Measurements from ENCODE around the gene MAPRE3. TPM values are rescaled to one million over a fixed set of nuclear protein-coding genes. Genes with fewer than 3 reads are reported as not detected.

MAPRE3 gene
- total and polyA plus RNA-seq, 8 donors: 4.7 to 56.8 (median 10.1) TPM

DNA sequence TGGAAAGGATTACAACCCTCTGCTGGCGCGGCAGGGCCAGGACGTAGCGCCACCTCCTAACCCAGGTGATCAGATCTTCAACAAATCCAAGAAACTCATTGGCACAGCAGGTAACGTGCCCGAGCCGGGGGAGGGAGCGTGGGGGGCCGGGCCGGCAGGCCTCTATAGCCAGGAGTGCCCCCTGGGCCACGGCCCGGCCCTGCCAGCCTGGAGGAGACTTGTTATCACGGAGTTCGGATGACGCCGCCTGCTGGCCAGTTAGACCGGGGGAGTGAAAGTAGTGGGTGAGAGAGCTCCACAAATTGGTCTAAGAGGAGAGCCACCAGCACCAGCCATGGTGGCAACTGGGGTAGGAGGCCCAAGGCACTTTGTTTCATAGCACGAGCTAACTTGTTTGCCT lies 53.8 kb downstream of the MAPRE3 start:
- TF ChIP-seq, protein P1, sequence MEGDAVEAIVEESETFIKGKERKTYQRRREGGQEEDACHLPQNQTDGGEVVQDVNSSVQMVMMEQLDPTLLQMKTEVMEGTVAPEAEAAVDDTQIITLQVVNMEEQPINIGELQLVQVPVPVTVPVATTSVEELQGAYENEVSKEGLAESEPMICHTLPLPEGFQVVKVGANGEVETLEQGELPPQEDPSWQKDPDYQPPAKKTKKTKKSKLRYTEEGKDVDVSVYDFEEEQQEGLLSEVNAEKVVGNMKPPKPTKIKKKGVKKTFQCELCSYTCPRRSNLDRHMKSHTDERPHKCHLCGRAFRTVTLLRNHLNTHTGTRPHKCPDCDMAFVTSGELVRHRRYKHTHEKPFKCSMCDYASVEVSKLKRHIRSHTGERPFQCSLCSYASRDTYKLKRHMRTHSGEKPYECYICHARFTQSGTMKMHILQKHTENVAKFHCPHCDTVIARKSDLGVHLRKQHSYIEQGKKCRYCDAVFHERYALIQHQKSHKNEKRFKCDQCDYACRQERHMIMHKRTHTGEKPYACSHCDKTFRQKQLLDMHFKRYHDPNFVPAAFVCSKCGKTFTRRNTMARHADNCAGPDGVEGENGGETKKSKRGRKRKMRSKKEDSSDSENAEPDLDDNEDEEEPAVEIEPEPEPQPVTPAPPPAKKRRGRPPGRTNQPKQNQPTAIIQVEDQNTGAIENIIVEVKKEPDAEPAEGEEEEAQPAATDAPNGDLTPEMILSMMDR (IDR thresholded peaks at IDR 0.05): no peak
- intact Hi-C loops (cut with DNase I): no loop called here
- Histone ChIP-seq H3K9me3 (no peaks in the 10 kb centered on the region), H3K27me3 (no peaks in the 10 kb centered on the region), H3K4me3 (no peak overlapping the region), H3K27ac (no peak overlapping the region), H3K4me1 (no peaks in the 10 kb centered on the region), H3K36me3 (peaks cover 0 to 5% (median 0%) of the 10 kb centered on the region in 3 donors)
- ATAC-seq: no peak
- WGBS, 2 donors: 82 to 86% methylated on average over 18 of the region's 18 CpGs
- FAIRE-seq: no peak
- peak in 1 of 6 donors; percentile 59 for DNase-seq

DNA sequence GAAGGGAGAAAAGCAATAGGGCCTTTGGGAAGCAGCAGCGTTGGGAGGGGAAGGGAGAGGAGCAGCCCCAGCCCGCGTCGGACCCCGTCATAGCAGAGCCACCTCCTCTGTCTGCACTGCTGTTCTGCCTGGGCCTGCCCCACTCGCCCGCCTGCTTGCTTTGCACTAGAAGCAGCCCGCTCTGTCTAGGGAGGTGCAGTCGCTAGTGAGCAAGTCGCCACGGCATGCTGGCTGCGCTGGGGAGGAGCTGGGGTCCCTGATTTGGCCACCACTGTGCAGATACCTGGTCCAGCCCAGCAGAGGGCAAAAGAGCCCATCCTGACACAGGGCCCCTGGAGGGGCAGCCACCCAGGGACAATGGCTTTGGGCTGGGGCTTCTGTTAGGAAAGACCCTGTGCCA lies 54.4 kb downstream of the MAPRE3 start:
- no peaks in the 10 kb centered on the region for H3K9me3 ChIP-seq
- H3K4me3 ChIP-seq: no peak overlapping the region
- no peaks in the 10 kb centered on the region for H3K27me3 ChIP-seq
- H3K27ac ChIP-seq: no peak overlapping the region
- FAIRE-seq (no peak), ATAC-seq (no peak), DNase-seq (peak in 1 of 6 donors; percentile 48)
- no peaks in the 10 kb centered on the region for H3K4me1 ChIP-seq
- 94 to 96% methylated on average over 12 of the region's 12 CpGs for WGBS, 2 donors
- intact Hi-C loops (cut with DNase I): loop anchor here in 1 of 3 donors (5.0 kb wide), 1 partner anchor 63 kb away; no protein-coding TSS in a partner anchor
- TF ChIP-seq, protein P1 (IDR thresholded peaks at IDR 0.05): no peak
- H3K36me3 ChIP-seq: peaks cover 0 to 5% (median 0%) of the 10 kb centered on the region in 3 donors

DNA sequence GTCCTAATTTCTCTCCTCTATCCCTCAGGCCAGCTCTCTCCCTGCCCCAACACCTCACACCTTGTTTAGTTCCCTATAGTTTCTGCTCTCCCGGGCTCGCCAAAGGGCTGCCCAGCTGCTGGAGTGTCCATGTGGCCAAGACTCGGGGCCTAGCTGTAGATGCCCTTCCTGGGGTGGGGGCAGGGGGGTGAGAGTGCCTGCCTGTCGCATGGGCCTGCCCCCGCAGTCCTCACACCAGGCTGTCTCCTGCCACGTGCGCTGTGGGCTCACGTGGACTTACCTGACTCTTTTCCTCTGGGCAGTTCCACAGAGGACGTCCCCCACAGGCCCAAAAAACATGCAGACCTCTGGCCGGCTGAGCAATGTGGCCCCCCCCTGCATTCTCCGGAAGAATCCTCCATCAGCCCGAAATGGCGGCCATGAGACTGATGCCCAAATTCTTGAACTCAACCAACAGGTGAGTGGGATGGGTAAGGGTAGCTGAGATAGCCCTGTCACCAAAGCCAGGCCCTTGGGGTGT lies 54.9 kb downstream of the MAPRE3 start:
- FAIRE-seq (no peak), DNase-seq (peak in 1 of 6 donors; percentile 42), ATAC-seq (no peak)
- no peak overlapping the region for H3K27ac ChIP-seq
- H3K4me3 ChIP-seq: no peak overlapping the region
- H3K4me1 ChIP-seq: no peaks in the 10 kb centered on the region
- no peaks in the 10 kb centered on the region for H3K27me3 ChIP-seq
- 88 to 91% methylated on average over 13 of the region's 13 CpGs for WGBS, 2 donors
- TF ChIP-seq, protein P1 (IDR thresholded peaks at IDR 0.05): no peak
- intact Hi-C loops (cut with DNase I): loop anchor here in 1 of 3 donors (5.0 kb wide), 1 partner anchor 63 kb away; no protein-coding TSS in a partner anchor
- H3K36me3 ChIP-seq: peaks cover 0 to 5% (median 0%) of the 10 kb centered on the region in 3 donors
- no peaks in the 10 kb centered on the region for H3K9me3 ChIP-seq

DNA sequence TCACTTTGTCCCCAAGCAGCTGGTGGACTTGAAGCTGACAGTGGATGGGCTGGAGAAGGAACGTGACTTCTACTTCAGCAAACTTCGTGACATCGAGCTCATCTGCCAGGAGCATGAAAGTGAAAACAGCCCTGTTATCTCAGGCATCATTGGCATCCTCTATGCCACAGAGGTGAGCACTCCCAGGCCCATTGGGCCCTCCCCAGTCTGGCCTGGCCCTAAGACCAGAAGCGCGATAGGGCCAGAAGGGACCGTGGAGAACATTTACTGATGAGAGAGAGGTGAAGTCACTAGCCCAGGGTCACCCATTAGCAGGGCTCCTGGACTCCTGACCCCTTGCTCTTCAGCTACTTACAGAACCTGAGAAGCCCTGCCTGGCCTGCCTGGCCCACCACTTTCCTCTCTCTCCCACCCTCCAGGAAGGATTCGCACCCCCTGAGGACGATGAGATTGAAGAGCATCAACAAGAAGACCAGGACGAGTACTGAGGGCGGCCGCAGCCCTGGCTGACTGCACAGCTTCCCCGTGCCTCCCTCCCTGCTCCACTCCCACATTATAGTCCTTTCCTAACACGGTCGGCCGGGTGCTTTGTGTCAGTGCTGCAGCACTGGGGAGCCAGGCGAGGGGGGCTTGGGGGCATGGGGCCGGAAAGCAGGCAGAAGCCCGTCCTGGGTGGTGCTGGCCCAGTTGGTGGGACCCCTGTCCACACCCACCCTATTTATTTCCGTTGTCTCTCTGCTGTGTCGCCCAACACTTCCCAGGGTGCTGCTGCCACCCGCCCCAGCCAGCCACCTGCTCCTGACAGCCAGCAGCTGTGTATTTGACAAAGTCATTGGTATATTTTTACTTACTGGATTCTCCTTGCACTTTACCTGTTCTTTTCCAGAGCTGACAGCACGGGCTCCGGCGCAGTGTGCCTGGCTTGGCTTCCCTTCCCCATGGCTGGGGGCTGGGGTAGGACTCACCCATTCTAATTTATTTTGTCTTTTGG lies 55.7 kb downstream of the MAPRE3 start:
- Histone ChIP-seq H3K4me1 (no peaks in the 10 kb centered on the region), H3K36me3 (peaks cover 0 to 5% (median 0%) of the 10 kb centered on the region in 3 donors), H3K27me3 (no peaks in the 10 kb centered on the region), H3K4me3 (no peak overlapping the region), H3K9me3 (no peaks in the 10 kb centered on the region), H3K27ac (no peak overlapping the region)
- TF ChIP-seq, protein P1 (IDR thresholded peaks at IDR 0.05): no peak
- DNase-seq (no peak), FAIRE-seq (no peak), ATAC-seq (no peak)
- intact Hi-C loops (cut with DNase I): loop anchor here in 1 of 3 donors (5.0 kb wide), 1 partner anchor 64 kb away; no protein-coding TSS in a partner anchor
- 90 to 91% methylated on average over 24 of the region's 24 CpGs for WGBS, 2 donors
